Measurements from ENCODE around the gene SLBP.
"Not testable (repeated sequence)": the region's sequence is repeated elsewhere in the genome, so short reads cannot be mapped to it uniquely, and the experiment has no call there.

SLBP gene

DNA sequence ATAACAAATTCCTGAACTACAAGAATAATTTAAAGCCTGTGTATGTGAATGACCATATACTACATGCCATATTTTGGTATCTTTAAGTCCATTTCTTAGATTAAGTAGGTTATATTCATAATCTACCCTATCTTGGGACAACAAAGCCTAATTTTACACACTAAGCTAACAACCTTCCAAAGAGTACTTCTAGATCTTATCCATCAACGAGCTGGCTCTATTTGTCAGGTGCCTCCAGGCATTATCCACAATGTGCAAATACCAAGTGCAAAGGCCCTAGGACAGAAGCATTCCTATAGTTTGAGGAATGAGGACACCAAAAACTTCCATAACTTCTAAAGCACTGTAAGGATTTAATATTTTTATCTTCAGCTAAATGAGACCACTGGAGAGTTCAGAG lies 3.5 kb downstream of the SLBP start:
- DNase-seq = no peak

DNA sequence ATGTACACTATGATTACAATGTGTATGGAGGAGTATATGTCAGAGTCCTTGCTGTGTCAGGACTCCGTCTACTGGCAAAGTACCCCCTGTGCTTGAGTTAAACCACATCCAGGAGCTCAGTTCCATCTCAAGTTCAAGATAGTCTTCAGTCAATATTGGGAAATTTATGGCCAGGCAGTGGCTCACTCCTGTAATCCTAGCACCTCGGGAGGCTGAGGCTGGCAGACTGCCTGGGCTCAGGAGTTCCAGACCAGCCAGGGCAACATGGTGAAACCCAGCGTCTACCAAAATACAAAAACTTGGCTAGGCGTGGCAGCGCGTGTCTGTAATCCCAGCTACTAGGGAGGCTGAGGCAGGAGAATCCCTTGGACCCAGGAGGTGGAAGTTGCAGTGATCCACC lies 5.8 kb downstream of the SLBP start:
- no peak for DNase-seq

DNA sequence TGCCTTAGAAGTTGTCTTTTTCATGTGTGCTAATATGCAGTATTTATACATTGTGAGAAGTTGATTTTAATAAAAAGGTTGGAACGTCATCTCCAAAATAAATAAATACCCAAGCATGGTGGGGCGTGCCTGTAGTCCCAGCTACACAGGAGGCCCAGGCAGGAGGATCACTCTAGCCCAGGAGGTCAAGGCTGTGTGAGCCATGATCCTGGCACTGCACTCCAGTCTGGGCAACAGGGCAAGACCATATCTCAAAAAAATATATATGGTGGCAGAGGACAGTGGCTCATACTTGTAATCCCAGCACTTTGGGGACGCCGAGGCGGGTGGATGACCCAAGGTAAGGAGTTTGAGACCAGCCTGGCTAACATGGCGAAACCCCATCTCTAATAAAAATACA lies 6.4 kb downstream of the SLBP start:
- DNase-seq = no peak

DNA sequence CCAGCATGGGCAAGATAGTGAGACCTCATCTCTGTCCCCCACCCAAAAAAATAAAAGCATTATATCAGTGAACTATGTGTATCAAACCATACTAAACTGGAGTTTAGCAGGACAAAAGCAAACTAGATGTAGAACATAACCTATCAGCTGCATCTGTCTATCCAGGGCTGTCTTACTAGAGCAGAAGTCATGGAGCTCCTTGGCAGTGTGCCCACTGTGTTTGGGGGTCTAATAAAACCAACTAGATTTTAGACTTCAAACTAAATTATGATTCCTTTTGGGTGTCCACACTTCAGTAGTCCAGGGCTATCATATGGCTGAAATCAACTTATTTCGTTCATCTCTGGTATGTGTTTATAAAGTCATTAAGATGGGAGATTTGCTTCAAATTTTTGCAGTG lies 8.3 kb downstream of the SLBP start:
- no peak for DNase-seq

DNA sequence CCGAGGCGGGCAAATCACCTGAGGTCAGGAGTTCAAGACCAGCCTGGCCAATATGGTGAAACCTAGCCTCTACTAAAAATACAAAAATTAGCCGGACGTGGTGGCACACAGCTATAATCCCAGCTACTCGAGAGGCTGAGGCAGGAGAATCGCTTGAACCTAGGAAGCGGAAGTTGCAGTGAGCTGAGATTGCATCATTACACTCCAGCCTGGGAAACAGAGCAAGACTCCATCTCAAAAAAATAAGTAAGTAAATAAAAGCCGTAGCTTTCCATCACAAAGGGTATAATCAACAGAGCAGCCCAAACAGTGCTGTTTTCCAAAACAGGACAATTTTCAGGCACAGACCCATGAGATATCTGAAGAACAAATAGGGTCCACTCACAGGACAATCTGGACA lies 10.4 kb downstream of the SLBP start:
- DNase-seq = not testable (repeated sequence)

DNA sequence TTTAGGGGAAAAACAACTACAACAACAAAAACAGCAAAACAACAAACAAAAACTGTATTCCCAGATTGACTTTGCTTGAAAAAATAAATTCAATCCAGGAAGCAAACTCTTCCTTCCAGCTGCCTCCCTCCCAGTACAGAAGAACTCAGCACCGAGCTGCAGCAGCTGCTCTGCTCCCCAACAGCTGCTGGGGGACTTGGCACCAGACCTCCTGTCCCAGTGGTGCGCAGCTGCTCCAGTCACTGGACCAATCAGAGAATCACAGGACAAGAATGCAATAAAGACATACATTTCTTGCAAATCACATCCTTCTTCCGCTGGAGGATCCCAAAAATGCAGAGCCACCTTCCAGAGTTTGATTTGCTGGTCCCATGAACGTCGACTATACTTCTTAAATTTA lies 16.2 kb downstream of the SLBP start:
- DNase-seq = no peak

DNA sequence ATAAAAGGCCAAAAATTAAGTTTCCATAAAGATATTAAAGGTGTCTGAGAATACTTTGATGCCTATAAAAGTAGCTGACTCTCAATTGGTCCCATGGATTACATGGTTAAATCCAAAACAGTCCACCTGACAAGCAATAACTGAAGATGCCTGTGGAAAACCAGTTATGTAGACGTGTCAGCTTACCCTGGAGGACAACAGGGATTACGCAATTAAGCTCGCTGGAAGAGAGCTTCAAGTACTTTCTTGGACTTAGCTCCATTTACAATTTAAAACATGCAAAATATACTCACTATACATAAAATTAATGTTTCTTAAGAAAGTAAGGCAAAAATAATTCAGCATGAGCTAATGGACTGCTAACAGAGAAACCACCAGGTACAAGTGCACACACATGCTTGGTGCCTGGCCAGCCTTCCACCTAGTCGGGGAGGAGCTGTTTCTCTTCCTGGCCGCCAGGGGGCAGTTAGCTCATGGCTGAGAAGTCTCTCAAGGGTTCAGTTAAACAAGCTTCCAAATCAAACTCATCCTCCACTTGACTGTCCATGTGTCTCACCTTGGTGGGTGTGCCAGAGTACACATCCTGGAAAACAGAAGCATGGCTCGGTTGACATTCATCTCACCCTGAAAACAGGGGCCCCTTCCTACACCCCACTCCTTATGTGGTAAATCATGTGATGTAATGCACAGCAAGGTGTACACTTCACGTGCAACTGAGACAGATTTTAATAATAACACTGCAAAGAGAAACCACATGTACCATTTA lies 18.8 kb downstream of the SLBP start:
- DNase-seq = peak in 1 of 2 experiments; percentile 50

DNA sequence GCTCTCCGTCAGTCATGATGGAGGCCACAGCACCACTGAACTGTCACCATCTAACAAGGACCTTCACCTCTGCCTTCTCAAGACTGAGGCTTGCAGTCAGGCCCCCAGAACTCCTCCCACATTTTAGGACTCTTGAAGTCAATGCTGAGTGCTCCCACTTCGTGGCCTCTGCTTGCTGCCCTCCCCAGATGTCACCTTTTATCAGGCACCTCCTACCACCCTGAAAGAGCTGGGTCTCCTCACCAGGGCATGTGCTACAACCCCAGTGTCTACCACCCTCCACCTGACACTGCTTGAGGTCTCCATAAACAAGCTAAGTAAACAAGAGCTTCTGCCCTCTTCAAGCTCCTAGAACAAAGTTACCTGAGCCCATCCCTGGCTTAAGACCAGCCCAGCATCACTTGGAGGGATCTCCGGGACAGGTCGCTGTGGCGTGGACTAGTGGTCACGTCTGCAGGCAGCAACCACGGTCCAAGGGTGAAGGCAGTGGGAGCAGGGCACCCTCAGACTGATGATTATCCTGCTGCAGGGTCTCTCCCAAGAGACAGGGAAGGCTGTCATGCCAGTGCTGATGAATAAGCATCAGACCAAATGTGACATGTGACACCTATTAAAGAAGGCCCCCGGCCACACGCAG lies 20.3 kb downstream of the SLBP start:
- no peak for DNase-seq

DNA sequence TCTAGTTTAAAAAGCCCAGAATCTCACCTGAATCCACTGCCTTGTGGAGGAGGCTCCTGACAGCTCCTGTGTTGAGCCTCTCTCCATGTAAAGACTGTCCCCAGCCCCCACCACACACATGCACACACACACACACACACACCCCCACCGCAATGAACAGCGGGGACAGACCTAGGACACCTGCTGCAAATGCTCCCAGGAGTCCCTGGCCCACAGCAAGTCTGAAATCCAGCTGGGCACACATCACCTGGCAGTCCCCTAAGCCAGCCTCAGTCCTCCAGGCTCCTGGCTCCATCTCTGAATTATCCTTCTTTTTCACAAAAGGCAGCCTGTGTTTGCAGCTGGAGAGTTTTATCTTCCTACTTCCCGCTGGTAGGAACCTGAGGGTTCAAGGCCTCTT lies 21.4 kb downstream of the SLBP start:
- no peak for DNase-seq

DNA sequence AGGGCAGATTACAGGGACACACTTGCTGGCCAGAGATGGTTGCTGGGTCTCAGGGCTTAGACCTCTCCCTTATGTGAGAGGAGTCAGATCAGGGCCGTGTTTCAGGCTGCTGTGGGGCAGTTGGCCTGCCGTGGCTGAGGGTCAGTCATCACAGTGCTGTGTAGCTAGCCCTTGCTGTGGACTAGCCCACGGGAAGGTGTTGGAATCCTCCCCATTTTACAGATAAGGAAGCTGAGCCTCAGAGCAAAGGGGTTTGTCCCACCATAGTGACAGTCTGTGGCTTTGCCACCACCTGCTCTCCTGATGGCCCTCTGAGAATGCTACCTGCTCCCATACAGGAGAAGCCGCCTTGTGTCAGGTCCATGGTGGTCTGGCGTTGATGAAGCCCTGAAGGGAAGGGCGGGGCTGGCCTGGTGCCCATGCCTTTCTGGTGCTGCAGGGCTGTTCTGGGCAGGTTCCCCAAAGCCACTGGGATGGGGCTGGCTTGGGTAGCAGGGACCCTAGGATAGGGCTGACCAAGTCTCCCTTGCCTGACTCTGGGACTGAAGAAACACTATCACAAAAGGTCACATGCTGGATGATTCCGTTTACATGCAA lies 25.6 kb downstream of the SLBP start:
- no peak for DNase-seq

DNA sequence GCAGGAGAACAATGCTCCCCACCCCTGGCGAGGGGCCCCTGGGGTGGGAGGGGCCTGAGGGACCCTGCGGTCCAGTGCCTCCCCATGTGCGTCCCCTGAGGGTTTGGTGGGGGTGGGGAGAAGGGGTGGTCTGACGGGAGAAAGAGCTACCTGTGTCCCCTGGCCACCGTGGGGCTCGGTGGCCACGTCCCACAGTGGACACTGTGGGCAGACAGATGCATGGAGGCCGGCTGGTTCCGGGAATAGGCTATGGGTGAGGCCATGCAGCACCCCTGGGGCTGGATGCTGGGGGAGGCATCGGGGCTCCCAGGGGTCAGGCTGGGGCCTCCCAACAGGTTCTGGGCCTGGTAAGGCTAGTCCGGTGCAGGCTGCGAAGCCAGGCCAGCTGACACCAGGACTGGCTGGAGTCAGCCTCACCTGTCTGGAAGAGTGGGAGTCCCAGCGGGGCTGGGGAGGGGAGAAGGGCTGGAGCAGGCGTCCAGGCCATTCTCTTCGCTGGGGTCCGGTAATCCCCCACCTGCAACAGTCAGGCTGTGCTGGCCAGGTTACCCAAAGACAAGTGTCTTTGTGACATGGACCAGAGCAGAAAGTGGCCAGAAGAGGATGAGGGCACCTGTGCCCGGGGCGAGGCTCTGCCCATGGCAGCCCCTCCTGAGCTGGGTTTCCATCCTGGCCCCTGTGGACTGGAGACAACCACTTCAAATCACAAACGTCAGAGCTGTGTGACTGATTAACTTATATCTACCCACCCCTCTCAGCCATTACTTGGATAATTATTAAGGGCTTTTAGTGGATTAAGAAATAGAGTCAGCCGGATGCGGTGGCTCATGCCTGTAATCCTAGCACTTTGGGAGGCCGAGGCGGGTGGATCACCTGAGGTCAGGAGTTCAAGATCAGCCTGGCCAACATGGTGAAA lies 26.6 kb downstream of the SLBP start:
- no peak for DNase-seq

DNA sequence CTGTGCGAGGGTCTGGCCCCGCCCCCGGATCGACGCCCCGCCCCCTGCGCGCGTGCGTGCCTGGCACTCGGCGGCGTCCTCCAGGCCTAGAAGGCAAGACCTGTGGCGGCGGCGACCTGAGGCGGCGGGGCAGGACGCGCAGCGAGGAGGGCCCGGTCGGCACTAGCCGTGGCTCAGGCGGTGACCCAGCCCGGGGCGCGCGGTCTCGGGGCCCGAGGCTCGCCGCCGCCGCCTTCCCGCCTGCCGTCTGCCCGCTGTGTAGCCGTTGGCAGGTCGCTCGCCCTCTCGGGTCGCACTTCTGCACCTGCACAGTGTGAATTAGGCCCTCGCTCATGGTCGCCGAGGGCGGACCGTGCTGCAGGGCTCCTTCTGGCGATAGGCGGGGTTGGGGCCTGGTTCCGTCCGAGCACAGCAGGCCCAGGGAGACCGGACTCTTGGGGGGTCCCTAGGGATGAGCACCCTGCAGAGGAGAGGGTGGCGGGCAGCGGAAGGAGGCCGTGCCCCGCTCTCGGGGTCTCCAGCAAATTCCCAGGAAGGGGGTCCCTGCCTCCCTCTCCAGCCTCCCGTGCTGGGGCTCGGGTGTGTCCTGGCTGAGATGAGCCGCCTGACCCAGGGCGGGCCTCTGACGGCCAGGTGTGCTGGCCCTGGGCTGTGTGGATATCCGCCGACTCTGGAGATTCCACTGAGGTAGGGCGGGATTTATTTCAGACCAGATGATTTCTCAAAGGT lies 27.4 kb downstream of the SLBP start:
- DNase-seq = no peak

DNA sequence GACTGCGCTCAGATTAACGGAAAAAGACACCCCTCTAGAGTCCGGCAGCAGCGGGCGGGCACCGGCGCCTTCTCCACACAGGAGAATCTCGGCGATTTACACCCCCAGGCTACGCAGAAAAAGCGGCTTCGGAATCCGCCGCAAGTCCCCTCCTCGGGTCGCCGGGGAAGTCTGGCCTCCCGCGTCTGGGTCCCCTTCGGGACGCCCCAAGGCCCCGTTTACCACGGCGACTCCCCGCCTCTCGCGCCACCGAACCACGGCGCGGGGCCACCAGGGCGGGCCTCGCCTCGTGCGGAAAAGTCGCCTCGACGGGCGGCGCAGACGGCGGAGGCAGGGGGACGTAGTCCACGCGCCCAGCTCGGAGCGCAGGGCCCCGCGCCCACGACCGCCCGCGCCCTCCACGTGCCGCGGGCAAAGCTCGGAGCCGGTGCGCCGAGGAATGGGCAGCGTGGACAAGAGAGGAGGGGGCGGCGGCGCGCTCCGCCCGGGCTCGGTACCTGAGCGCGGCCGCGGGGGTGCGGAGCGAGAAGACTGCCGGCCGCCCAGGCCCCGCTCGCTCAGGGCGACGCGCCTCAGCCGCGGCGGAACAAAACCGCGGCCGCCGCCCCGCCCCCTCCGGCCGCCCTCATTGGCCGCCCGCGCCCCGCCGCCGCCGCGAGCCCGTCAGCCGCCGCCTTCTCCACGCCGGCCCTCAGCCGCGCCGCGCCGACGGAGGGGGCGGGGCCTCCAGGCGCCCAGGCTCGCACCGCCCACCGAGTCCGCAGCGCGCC lies 28.2 kb downstream of the SLBP start, which contains the start of gene FAM53A:
Gene FAM53A, minus strand, starts transcription at position 578 of the 770 bp plus-strand sequence. CDS start 15,572 bp downstream, outside the sequence.
- peak; percentile 45 to 79 for DNase-seq

DNA sequence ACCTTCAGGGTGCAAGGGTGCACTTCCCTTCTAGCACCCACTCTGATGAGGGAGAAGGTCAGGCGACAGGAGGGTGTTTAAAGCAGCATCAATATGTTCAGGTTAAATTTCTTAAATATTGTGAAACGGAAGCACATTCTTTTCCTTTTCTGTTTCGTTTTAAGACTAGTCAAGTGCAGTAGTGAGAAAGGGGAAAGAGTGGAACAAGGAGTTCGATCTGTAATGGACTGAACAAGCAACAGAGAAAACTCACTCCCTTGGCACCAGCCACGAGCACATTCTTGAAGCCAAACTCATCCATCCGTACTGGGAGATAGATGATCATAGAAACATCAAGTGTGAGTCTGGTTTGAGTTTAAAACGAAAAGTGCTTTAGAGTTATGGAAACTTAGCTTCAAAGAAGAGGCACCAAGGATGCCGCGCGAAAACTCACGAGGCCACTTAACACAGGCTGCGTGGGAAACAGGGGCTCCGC lies 28.8 kb downstream of the SLBP start:
- peak in 1 of 2 experiments; percentile 30 for DNase-seq

DNA sequence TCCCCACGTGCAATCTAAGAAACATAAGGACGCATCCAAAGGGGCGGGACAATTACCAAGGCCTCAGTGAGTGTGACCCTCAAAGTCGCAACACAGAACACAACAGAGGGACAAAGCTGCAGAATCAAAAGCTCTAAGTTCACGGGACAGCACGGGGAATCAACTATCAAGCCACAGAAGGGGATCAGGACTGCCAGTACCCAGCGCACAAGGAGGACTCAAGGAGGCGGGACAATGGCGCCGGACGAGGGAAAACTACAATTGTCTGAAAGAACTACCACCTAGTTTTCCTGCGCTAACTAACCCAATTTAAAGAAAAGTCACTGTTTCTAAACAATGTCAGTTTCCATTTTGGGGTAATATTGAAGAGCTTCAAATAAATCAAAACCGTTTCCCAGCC lies 29.3 kb downstream of the SLBP start:
- no peak for DNase-seq

DNA sequence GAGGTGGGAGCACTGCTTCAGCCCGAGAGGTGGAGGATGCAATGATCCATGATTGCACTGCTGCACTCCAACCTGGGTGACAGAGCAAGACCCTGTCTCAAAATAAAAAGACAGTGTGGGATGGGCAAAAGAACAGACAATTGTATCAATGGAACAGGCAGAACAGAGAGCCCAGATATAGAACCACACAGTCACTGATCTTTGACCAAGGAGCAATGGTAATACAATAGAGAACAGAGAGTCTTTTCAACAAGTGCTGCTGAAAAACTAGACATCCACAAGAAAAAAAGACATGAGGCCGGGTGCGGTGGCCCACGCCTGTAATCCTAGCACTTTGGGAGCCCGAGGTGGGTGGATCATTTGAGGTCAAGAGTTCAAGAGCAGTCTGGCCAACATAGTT lies 33.9 kb downstream of the SLBP start:
- no peak for DNase-seq

DNA sequence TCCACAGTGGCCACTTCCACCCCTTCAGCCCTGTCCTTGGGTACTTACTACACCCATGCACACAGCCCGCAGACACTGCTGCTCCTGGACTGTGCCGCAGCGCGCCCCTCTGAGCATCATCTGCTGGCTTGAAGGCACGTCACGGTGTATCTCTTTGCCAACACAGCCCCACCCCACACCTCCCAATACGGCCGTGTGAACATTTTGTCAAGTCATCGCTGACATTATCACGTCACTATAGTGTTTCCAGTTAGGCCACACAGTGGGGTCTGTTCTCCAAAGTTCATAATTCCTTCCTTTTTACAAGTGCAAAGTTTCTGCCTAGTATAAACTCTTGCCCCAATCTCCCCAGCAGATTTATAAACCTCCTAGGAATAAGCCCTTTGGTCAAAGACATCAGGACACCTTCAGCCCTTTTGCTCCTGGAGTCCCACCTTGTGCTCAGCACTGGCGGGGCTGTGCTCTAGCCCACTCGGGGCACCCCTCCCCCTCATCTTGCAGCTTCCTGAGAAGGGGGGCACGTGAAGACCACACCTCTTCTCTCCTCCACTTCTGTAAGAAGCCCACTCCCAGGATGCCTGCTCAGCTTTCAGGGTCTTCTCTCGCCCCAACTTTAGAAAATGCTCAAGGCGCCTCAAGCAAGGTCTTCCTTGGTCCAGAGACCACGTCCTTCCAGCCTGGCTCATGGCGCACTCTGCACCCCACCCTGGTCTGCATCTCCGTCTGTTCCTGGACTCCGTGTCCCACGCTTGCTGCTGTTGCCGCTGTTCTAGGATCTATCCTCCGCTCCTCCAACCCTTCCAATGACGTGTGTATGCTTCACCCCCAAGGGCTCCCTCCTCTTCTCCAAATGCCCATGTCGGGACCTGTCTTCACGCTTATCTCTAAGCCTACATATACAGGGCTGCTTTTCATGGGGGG lies 35.3 kb downstream of the SLBP start:
- no peak for DNase-seq

DNA sequence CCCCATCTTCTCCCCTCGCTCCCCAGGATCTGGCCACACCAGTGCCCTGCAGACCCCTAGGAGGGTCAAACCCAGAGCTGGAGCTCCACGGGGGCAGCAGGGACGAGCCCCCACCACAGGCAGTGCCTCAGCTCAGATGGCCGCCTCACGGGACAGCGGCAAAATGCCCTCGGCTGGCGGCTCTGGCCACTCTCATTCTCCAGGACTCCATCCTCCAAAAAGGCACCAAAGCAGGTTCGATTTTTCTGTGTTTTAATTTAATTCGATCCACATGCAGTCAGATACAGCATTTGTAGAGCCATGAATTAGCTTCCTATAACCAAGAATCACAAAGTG lies 36.3 kb downstream of the SLBP start:
- DNase-seq = no peak

DNA sequence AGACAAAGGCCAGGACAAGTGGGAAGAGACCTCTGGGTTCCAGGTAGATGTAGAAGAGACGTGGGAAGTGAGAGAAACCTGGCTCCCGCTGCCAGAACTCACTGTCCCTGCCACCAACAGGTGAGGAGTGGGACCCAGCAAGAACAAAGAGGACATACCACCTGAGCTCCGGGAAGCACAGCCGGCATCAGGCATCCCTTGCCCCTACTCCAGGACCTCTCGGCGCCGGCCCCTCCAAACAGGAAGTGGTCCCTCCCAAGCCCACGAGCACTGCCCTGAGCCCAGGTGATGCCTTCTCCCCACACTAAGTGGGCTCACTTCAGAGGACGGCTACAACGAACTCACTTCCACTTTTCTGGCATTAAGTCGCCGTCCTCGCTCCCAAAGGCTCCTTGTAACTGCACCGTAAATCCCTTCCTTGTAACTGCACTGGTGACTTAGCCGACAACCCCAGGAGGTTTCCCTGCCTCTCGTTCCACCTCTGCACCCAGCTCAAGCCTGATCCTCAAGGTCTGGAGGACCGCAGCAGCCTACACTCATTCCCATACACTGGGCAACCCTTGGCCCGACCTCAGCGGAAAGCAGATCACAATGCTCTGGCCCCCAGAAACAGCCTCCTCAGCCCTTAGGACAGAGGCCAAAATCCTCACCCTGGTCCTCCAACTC lies 36.9 kb downstream of the SLBP start:
- no peak for DNase-seq

DNA sequence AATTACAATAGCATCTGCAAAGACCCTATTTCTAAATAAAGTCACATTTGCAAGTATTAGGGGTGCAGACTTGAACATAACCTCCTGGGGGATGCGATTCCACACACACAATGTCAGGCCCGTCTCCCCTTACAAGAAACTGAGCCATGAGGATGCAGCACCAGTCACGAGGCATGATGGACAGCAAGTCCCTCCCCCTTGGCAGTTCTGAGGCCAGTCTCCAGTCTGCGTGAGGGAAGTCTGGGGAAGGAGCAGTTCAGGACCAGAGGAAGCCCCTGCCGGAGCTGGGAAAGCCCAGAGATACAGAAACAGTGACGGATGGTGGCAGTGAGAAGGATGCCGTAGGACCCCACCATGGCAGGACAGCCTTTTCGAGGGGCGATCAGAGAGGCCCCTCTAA lies 37.4 kb downstream of the SLBP start:
- no peak for DNase-seq

All from NCI-H446 (cell line).